MCF 10A (cell line): ENCODE measurements around the gene PDE3A. TPM values are rescaled to one million over a fixed set of nuclear protein-coding genes. Genes with fewer than 3 reads are reported as not detected.

Experiments used
- BruUV-seq: library from RNA; stranded (reverse); fragments of 400-500 nt; replicated peaks from 2 replicates; lab custom pipeline; 2021; lab: Mats Ljungman, UMichigan
- CTCF ChIA-PET: fragments of 300-600 bp; sonication (Branson Sonifier 250); formaldehyde crosslinking; extraction: SDS; loops from one replicate; lab custom pipeline; 2021; ENCODE audit warnings: antibody characterized with exemption, inconsistent platforms; lab: Yijun Ruan, JAX
- POLR2A ChIA-PET: fragments of 300-600, 350-650 bp; sonication (Branson Sonifier 250); formaldehyde crosslinking; extraction: SDS; loops from one replicate; lab custom pipeline; 2020; ENCODE audit warnings: antibody characterized with exemption, inconsistent platforms; lab: Yijun Ruan, JAX
- DNase-seq: peaks from one replicate; pipeline ENCODE4 v3.0.0-alpha.2; 2018; ENCODE audit not compliant: unreplicated experiment
- H3K27ac Mint-ChIP-seq: one replicate; pipeline ENCODE4 v1.8.0; 2022; ENCODE audit warnings: mild to moderate bottlenecking, low read depth, mixed read lengths; ENCODE audit not compliant: unreplicated experiment
- H3K27me3 Mint-ChIP-seq: one replicate; pipeline ENCODE4 v1.8.0; 2022; ENCODE audit warnings: mixed read lengths; ENCODE audit not compliant: insufficient read depth, unreplicated experiment
- H3K36me3 Mint-ChIP-seq: one replicate; pipeline ENCODE4 v1.8.0; 2022; ENCODE audit warnings: mild to moderate bottlenecking, moderate library complexity, mixed read lengths; ENCODE audit not compliant: insufficient read depth, unreplicated experiment
- H3K4me1 Mint-ChIP-seq: one replicate; pipeline ENCODE4 v1.8.0; 2022; ENCODE audit warnings: mixed read lengths; ENCODE audit not compliant: insufficient read depth, unreplicated experiment
- H3K4me3 Mint-ChIP-seq: one replicate; pipeline ENCODE4 v1.8.0; 2022; ENCODE audit warnings: mild to moderate bottlenecking, moderate library complexity, mixed read lengths; ENCODE audit not compliant: unreplicated experiment
- H3K9me3 Mint-ChIP-seq: one replicate; pipeline ENCODE4 v1.8.0; 2022; ENCODE audit warnings: mixed read lengths; ENCODE audit not compliant: unreplicated experiment
- CTCF ChIP-seq: fragments of 200-600 bp; IDR thresholded peaks from one replicate; pipeline ENCODE4 v1.8.0; 2022; ENCODE audit warnings: antibody characterized with exemption, mild to moderate bottlenecking; ENCODE audit not compliant: unreplicated experiment
- intact Hi-C: fragments of 100-400 bp; cut with micrococcal nuclease; formaldehyde crosslinking; loops from 2 replicates; pipeline ENCODE4 v1.14.1; 2022
- total RNA-seq: library from RNA; stranded (reverse); gene quantifications from 2 replicates; pipeline ENCODE4 v1.2.3, GENCODE V29; 2022

PDE3A gene
- total RNA-seq, 1 experiment from 2014 or later, result not detected

- no peaks in the 10 kb centered on the region for H3K36me3 Mint-ChIP-seq
- H3K4me3 Mint-ChIP-seq, result no peak overlapping the region
- intact Hi-C loops, result loop anchor here (2.0 kb wide), 1 partner anchor 61 kb away; no protein-coding TSS in a partner anchor
- ChIA-PET CTCF (interaction anchor here (0.6 kb wide), 1 partner anchor 228 kb away, joined by 3 read pairs; no protein-coding TSS in a partner anchor), POLR2A (interaction anchor here (0.6 kb wide), 1 partner anchor 20 kb away, joined by 4 read pairs; no protein-coding TSS in a partner anchor)
- DNase-seq, result no peak
- no TSS peak for BruUV-seq
- no peak overlapping the region for H3K27ac Mint-ChIP-seq
- no peak for TF ChIP-seq CTCF
- H3K27me3 Mint-ChIP-seq, result peaks cover 87% of the 10 kb centered on the region
- H3K4me1 Mint-ChIP-seq, result no peaks in the 10 kb centered on the region
- no peaks in the 10 kb centered on the region for H3K9me3 Mint-ChIP-seq
These were observed 41.5 kb downstream of the PDE3A start for GRCh38 chr12:20409607-20410377.

GRCh38 chr12:20410734-20411133 lies 42.4 kb downstream of the PDE3A start:
- TF ChIP-seq CTCF, result no peak
- BruUV-seq, result no TSS peak
- Mint-ChIP-seq H3K27me3 (peaks cover 87% of the 10 kb centered on the region), H3K4me3 (no peak overlapping the region), H3K9me3 (no peaks in the 10 kb centered on the region), H3K27ac (no peak overlapping the region), H3K4me1 (no peaks in the 10 kb centered on the region), H3K36me3 (no peaks in the 10 kb centered on the region)
- POLR2A ChIA-PET, result no interaction called here
- intact Hi-C loops, result no loop called here
- CTCF ChIA-PET, result no interaction called here
- no peak for DNase-seq

- CTCF ChIA-PET, result no interaction called here
These were observed 43.0 kb downstream of the PDE3A start for GRCh38 chr12:20411345-20411744.

More at GRCh38 chr12:20411345-20411744, 43.0 kb downstream of the PDE3A start:
- Mint-ChIP-seq H3K4me3 (no peak overlapping the region), H3K9me3 (no peaks in the 10 kb centered on the region), H3K4me1 (no peaks in the 10 kb centered on the region), H3K27me3 (peaks cover 87% of the 10 kb centered on the region), H3K27ac (no peak overlapping the region), H3K36me3 (no peaks in the 10 kb centered on the region)
- intact Hi-C loops, result no loop called here
- POLR2A ChIA-PET, result no interaction called here
- no TSS peak for BruUV-seq
- no peak for TF ChIP-seq CTCF
- DNase-seq, result no peak
